SJCRH30 (cell line): Measurements from ENCODE around the gene RECQL5. TPM values are rescaled to one million over a fixed set of nuclear protein-coding genes. Genes with fewer than 3 reads are reported as not detected.
A peak's percentile ranks its signal among the peaks of the same experiment; 100 is the strongest.

Experiments
- DNase-seq, 2 experiments: peaks; one replicate each; pipeline ENCODE4 v3.0.0-alpha.2; 2015 to 2020
- H3K27ac ChIP-seq: fragments of 250-450 bp; sonication (Bioruptor Pico); 2 replicates; pipeline ENCODE4 v1.5.1; 2020; ENCODE audit warnings: mild to moderate bottlenecking, moderate library complexity
- H3K27me3 ChIP-seq: fragments of 250-450 bp; sonication (Bioruptor Pico); 2 replicates; pipeline ENCODE4 v1.5.1; 2020; ENCODE audit warnings: mild to moderate bottlenecking, moderate library complexity
- H3K36me3 ChIP-seq: fragments of 250-450 bp; sonication (Bioruptor Pico); 2 replicates; pipeline ENCODE4 v1.5.1; 2020; ENCODE audit warnings: mild to moderate bottlenecking, moderate library complexity
- H3K4me1 ChIP-seq: fragments of 250-450 bp; sonication (Bioruptor Pico); 2 replicates; pipeline ENCODE4 v1.5.1; 2020; ENCODE audit warnings: mild to moderate bottlenecking, moderate library complexity
- H3K4me3 ChIP-seq: fragments of 250-450 bp; sonication (Bioruptor Pico); 2 replicates; pipeline ENCODE4 v1.5.1; 2020; ENCODE audit warnings: mild to moderate bottlenecking, moderate library complexity
- H3K9me3 ChIP-seq: fragments of 250-450 bp; sonication (Bioruptor Pico); replicated peaks from 2 replicates; pipeline ENCODE4 v1.5.1; 2020; ENCODE audit warnings: mild to moderate bottlenecking, moderate library complexity
- total RNA-seq: library from RNA; depleted of rRNA; stranded (reverse); fragments of >200 nt; shearing (Covaris generic); gene quantifications from 2 replicates; pipeline ENCODE4 v1.2.3, GENCODE V29; 2014

The RECQL5 gene
- total RNA-seq, 1 experiment from 2014 or later = 28.1 TPM

DNA sequence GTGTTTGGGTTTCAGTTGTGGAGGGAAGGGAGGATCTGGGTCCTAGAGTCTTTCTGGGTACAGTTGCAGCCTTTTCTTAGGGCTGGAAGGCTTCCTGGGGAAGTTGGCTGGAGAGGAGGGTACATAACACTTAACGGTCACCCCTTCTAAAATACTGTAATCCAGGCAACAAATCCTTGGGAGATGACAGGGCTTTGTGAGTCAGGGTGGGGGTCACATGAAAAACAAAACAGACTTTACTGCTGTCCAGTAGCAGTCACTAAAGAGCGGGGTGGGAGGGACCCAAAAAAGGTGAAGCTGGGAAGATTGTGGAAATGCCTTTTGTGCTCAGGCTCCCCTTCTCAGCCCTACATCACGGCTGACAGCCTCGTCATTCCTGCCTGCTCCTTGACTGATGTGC is 6.5 kb upstream of the RECQL5 start:
- no peak overlapping the region for H3K4me3 ChIP-seq
- H3K27me3 ChIP-seq = no peaks in the 10 kb centered on the region
- peaks cover 2% of the 10 kb centered on the region for H3K4me1 ChIP-seq
- no peak overlapping the region for H3K27ac ChIP-seq
- H3K36me3 ChIP-seq = peaks cover 63% of the 10 kb centered on the region
- H3K9me3 ChIP-seq = no peaks in the 10 kb centered on the region
- DNase-seq = no peak

DNA sequence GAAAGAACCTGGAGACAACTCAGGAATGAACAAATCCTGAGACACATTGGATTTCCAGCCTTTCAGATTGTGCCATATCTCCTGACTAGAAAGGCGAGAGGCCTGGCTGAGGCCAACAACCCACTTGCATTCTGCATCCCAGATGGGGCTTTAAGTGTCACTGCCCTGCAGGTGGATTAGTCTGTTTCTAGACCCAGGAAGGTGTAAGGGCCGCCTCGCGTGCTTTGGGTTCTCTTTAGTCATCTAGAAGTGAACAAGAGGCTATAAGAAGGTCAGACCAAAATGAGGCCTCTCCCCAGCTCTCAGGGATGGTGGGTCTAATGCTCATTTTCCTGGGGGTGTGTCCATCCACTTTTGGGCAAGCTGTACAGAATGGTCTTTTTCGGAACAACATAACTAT is 5.1 kb upstream of the RECQL5 start:
- H3K9me3 ChIP-seq = no peaks in the 10 kb centered on the region
- H3K27me3 ChIP-seq = no peaks in the 10 kb centered on the region
- peaks cover 56% of the 10 kb centered on the region for H3K36me3 ChIP-seq
- no peak overlapping the region for H3K27ac ChIP-seq
- DNase-seq = no peak
- H3K4me3 ChIP-seq = no peak overlapping the region
- peaks cover 9% of the 10 kb centered on the region for H3K4me1 ChIP-seq

DNA sequence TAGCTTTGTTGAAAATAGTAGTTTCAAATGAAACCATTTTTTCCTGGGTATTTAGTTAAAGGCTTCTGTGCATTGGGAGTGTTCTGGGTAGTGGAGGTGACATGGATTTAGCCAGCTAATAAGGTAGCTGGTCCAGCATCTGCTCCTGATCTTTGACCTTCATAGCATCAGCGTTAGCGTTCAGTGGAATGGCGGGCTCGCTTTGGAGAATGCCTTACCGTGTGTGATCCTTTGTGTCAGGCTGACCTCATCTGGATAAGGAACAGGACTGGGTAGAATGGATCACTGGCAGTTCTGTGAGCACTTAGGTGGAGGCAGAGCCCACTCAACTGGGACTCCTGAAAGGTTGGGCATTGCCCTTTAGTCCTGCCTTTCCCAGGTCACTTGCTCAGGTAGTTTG is 3.9 kb upstream of the RECQL5 start:
- H3K36me3 ChIP-seq = peaks cover 49% of the 10 kb centered on the region
- H3K9me3 ChIP-seq = no peaks in the 10 kb centered on the region
- H3K27me3 ChIP-seq = no peaks in the 10 kb centered on the region
- H3K27ac ChIP-seq = no peak overlapping the region
- H3K4me3 ChIP-seq = no peak overlapping the region
- no peak for DNase-seq
- H3K4me1 ChIP-seq = peaks cover 13% of the 10 kb centered on the region

DNA sequence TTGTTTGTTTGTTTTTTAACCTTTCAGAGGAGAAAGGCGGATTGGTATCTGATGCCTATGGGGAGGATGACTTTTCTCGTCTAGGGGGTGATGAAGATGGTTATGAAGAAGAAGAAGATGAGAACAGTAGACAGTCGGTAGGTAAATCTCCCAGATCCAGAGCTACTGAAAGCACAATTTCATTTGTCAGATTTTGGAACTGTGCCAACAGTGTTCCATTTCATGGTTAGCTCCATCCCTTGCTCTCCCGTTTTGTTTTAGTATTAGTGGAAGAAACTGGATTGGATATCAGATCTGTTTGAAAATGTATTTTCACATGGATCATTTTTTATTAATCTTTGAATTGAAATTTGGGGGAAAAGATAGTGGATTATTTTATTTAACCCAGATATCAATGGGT is 1.5 kb upstream of the RECQL5 start:
- peaks cover 15% of the 10 kb centered on the region for H3K4me1 ChIP-seq
- H3K9me3 ChIP-seq = no peaks in the 10 kb centered on the region
- no peak overlapping the region; the same call in 1 of the 2 replicates for H3K4me3 ChIP-seq
- no peaks in the 10 kb centered on the region for H3K27me3 ChIP-seq
- H3K36me3 ChIP-seq = peaks cover 41% of the 10 kb centered on the region
- no peak for DNase-seq
- H3K27ac ChIP-seq = no peak overlapping the region

DNA sequence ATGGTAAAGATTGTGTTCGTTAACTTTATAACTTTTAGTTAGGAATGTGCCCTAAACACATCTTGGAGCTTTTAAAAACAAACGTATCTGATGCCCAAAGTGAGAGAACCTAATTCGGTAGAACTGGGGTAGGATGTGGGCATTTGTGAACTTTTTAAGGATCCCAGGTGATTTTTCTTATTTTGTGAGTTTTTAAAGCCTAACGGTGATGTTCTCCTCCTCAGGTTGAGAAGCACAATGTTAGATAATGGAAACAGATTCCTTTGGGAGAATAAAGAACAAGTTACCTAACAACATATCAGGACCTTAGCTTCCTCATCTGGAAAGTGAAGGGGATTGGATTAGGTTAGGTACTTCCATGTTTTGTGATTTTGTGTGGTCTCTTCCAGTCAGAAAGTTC is 871 bp upstream of the RECQL5 start:
- H3K4me1 ChIP-seq = peaks cover 15% of the 10 kb centered on the region
- peak overlapping the region; percentile 91 for H3K4me3 ChIP-seq
- H3K27ac ChIP-seq = peak overlapping the region; percentile 63
- H3K27me3 ChIP-seq = no peaks in the 10 kb centered on the region
- H3K9me3 ChIP-seq = no peaks in the 10 kb centered on the region
- H3K36me3 ChIP-seq = peaks cover 36% of the 10 kb centered on the region
- no peak for DNase-seq

DNA sequence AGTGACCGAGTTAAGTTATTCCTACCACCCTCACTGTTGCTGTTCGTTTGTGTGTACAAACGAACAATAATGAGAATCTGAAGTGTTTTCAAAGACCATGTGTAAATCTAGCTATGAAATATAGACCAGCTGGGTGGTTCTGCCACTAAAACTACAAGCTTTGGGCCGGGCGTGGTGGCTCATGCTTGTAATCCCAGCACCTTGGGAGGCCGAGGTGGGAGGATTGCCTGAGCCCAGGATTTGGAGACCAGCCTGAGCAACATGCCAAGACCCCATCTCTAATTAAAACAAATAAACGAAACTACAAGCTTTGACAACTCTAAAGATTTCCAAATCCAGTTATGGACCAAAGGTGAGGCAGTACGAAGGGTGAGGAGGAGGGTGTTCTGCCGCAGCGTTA is 973 bp downstream of the RECQL5 start:
- H3K4me3 ChIP-seq = peak overlapping the region; percentile 91; the same call in 1 of the 2 replicates
- no peak for DNase-seq
- H3K27ac ChIP-seq = no peak overlapping the region
- H3K4me1 ChIP-seq = peaks cover 15% of the 10 kb centered on the region
- H3K36me3 ChIP-seq = peaks cover 21% of the 10 kb centered on the region
- no peaks in the 10 kb centered on the region for H3K27me3 ChIP-seq
- no peaks in the 10 kb centered on the region for H3K9me3 ChIP-seq

DNA sequence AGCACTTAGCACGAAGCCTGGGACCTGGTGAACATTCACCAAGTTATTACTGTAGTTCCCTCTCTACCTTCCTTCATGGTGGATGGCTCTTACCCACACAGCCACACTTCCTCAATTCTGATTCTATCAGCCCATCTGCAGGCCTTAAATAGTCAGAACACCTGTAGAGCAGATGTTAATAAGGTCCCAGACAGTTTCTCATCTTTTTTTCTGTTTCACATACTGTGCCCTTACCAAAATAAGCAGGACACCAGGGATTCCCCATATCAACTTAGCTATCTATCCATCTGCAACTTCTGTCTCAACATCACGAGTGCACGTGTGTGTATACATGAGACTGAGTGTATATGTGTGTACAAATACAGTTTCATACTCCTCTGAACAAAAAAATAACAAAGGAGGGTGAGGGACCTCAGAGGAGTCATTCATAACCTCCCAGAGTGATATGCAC is 2.8 kb downstream of the RECQL5 start:
- DNase-seq = no peak
- no peaks in the 10 kb centered on the region for H3K27me3 ChIP-seq
- peaks cover 15% of the 10 kb centered on the region for H3K4me1 ChIP-seq
- H3K27ac ChIP-seq = no peak overlapping the region
- no peaks in the 10 kb centered on the region for H3K9me3 ChIP-seq
- H3K4me3 ChIP-seq = no peak overlapping the region
- H3K36me3 ChIP-seq = peaks cover 4% of the 10 kb centered on the region

DNA sequence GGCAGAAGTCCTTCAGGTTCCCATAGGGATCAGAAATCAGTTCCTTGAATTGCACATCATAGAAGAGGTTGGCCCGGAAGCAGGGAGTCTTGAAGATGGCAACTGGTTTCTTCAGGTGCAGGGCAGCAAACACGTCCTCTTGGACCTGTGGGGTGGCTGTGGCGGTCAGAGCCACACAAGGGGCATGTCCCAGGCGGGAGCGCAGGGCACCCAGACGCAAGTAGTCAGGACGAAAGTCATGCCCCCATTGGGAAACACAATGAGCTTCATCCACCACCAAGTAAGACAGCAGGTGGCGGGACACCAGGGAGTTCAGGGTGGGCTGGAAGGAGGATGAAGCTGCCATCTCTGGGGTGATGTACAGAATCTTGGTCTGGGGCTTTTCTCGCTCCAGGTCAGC is 4.4 kb downstream of the RECQL5 start:
- Histone ChIP-seq H3K27ac (no peak overlapping the region), H3K36me3 (no peaks in the 10 kb centered on the region; the same call in none of the 2 replicates), H3K4me3 (no peak overlapping the region), H3K9me3 (no peaks in the 10 kb centered on the region), H3K4me1 (peaks cover 7% of the 10 kb centered on the region; the same call in 1 of the 2 replicates), H3K27me3 (no peaks in the 10 kb centered on the region)
- DNase-seq = no peak

DNA sequence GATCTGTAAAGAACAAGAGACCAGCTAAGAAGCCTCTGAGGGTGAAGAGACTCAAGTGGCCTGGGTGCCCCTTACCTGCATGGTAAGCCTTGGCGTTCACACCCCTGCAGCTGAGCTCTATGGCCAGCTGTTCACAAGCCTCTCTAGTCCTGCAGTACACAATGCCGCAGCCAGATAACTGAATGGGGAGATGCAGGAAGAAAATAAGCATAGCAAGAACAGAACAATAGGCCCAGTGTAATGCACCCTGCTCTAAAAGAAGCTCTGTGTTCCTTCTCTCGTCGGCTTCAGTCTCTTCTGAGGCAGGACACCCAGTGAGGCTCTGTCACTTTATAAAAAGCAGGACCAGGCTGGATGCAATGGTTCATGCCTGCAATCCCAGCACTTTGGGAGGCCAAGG is 5.4 kb downstream of the RECQL5 start:
- peaks cover 7% of the 10 kb centered on the region; the same call in 1 of the 2 replicates for H3K4me1 ChIP-seq
- DNase-seq = no peak

DNA sequence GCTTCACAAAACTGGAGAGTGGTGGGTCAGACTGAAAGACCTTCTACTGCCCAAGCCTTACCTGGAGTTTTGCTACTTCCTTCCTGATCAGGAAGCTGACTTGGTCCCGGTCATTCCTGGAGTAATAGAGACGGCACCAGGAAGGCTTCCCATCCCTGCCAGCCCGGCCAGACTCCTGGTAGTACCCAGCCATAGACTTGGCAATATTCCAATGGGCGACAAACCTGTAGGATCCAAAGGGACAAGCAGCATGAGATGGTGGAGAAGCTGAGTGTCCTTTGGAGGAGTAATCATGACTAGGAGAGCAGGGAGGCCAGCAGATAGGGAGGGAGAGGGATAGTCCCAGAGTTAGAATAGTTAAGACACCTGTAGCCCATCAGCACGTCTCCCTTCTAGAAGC is 8.7 kb downstream of the RECQL5 start:
- no peak for DNase-seq
- H3K4me1 ChIP-seq = no peaks in the 10 kb centered on the region
- no peak overlapping the region for H3K4me3 ChIP-seq
- no peak overlapping the region for H3K27ac ChIP-seq
- no peaks in the 10 kb centered on the region for H3K9me3 ChIP-seq
- H3K36me3 ChIP-seq = peaks cover 4% of the 10 kb centered on the region
- H3K27me3 ChIP-seq = no peaks in the 10 kb centered on the region

More for the DNA sequence above, 5.4 kb downstream of the RECQL5 start:
- H3K9me3 ChIP-seq = no peaks in the 10 kb centered on the region
- no peak overlapping the region for H3K4me3 ChIP-seq
- no peaks in the 10 kb centered on the region for H3K27me3 ChIP-seq
- H3K27ac ChIP-seq = no peak overlapping the region
- peaks cover 4% of the 10 kb centered on the region for H3K36me3 ChIP-seq

DNA sequence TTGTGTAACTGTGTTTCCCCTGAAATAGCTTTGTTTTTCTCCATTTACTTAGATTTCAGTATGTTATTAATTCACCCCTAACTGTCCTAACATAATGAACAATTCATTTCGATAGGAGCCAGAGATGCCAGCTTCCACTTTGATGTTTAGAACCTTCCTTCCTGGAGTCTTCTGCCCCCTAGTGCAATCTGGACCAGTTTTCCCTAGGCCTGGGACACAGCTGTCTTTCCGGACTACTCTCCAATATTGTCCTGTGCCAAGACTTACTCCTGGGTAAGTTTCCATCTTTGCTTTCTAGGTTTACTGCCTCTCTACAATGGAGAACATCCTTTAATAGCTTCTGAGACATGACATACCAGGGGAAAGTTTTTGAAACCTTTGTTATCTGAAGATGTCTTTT is 12.8 kb downstream of the RECQL5 start:
- H3K27ac ChIP-seq = no peak overlapping the region

DNA sequence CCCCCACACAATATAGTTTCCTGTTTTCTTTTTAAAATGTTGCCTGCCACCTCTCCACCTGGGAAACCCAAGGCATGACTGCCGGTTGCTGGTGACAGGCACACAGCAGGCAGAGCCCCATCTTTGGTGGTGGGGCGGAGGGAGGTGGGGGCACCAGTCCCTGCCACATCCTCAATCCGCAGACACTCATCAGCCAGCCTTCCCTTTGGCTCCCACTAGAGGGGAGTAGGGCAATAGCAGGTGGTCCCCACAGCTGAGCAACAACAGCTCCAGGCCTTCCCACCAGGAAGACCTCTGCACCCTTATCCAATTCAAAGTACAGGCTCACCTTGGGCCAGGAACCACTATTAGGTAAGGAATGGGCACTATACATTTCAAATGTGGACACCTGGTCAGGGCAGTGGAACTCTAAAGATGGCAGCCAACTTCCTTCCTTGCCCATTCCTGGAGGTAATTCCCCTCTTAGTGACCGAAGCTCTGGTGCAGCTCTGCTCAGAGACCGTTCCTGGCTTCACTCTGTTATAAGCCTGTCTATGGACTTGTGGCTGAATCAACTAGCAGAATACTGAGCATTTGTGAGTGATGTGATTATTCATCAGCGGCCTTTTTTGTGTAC is 13.9 kb downstream of the RECQL5 start:
- Histone ChIP-seq H3K9me3 (no peaks in the 10 kb centered on the region), H3K4me3 (no peak overlapping the region), H3K27ac (no peak overlapping the region), H3K27me3 (no peaks in the 10 kb centered on the region), H3K36me3 (peaks cover 16% of the 10 kb centered on the region), H3K4me1 (no peaks in the 10 kb centered on the region)
- peak; percentile 60 to 75 for DNase-seq

More for the DNA sequence above, 12.8 kb downstream of the RECQL5 start:
- no peaks in the 10 kb centered on the region for H3K9me3 ChIP-seq
- DNase-seq = no peak
- H3K27me3 ChIP-seq = no peaks in the 10 kb centered on the region
- H3K4me1 ChIP-seq = no peaks in the 10 kb centered on the region
- peaks cover 10% of the 10 kb centered on the region; the same call in 1 of the 2 replicates for H3K36me3 ChIP-seq
- no peak overlapping the region for H3K4me3 ChIP-seq

DNA sequence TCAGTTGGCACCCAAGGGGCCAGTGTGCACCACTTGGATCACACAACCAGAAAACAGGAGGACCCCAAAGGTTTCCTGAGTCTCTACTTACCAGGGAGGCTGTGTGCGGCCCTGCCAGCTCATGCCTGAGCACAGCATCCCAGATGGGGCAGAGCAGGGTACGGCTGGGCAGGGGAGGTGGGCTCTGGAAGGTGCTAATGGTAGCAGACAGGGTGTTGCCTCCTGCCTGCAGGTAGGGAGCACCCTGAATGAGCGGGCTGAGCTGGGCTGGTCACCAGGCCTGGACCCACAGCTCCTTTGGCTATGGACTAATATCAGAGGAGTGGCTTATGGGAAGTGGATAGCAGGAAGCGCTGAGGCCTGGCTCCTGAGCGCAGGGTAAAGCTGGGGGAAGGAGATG is 14.6 kb downstream of the RECQL5 start:
- H3K27ac ChIP-seq = no peak overlapping the region
- DNase-seq = no peak
- H3K4me3 ChIP-seq = no peak overlapping the region
- H3K4me1 ChIP-seq = no peaks in the 10 kb centered on the region
- peaks cover 15% of the 10 kb centered on the region for H3K36me3 ChIP-seq
- H3K9me3 ChIP-seq = no peaks in the 10 kb centered on the region
- H3K27me3 ChIP-seq = no peaks in the 10 kb centered on the region

DNA sequence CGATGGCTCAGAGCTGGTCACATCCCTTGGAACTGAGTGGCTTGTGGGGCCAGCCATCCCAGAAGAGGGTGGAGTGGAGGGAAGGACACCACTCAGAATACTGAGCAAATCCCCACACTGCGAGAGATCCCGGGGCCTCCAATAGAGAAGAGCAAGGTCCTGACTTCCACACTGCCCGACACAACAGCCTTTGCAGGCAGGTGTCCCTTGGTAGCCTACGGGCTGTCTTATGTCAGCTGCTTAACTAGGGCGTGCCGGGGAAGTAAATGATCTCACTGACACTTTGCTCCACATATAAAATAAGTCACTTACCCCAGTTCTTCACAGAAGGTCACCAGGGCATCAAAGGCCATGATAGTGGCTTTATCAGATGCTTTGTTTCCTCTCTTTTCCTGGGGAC is 16.1 kb downstream of the RECQL5 start:
- no peak for DNase-seq
- Histone ChIP-seq H3K9me3 (no peaks in the 10 kb centered on the region), H3K27ac (no peak overlapping the region), H3K27me3 (no peaks in the 10 kb centered on the region), H3K36me3 (peaks cover 12% of the 10 kb centered on the region), H3K4me3 (no peak overlapping the region), H3K4me1 (no peaks in the 10 kb centered on the region)

DNA sequence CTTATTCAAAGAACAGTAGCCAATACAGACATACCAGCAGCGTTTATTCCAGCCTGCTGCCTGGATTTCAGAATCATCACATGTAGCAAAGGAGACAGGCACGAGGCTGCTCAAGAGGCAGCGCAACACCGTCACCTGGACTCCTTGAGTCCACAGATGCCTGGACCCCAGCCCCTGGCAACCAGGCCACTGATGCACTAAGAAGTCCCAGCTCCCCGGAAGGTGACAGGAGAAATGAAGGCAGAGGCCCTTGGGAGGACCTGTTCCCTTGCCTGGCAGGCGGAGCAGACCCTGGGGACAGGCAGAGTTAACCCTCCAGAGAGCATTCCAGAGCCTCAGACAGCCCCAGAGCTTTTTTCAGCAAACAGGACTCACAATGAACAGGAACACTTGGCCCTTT is 17.3 kb downstream of the RECQL5 start:
- Histone ChIP-seq H3K27ac (no peak overlapping the region), H3K36me3 (peaks cover 12% of the 10 kb centered on the region), H3K9me3 (no peaks in the 10 kb centered on the region), H3K4me1 (no peaks in the 10 kb centered on the region), H3K4me3 (no peak overlapping the region), H3K27me3 (no peaks in the 10 kb centered on the region)
- DNase-seq = no peak

DNA sequence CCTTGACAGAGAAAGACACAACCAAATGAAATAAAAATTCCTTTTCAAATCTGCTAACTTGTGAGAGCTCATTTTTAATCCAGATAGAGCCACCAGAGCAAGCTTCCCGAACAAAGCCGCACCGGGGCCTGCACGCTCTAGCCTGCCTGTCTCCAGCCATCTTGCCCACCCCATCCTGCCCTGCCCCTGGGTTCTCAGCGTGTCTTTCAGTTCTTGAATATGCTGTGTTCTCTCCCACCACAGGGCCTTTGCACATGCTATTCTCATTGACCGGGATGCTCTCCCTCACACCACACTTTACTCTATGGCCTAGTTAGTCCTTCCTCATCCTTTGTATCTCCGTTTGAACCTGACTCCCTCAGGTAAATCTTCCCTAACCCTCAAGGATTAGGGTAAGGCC is 19.0 kb downstream of the RECQL5 start:
- Histone ChIP-seq H3K27me3 (no peaks in the 10 kb centered on the region), H3K9me3 (no peaks in the 10 kb centered on the region), H3K36me3 (peaks cover 12% of the 10 kb centered on the region), H3K4me3 (no peak overlapping the region), H3K4me1 (no peaks in the 10 kb centered on the region), H3K27ac (no peak overlapping the region)
- no peak for DNase-seq
